DMS 273 (cell line): ENCODE measurements around the gene GCGR.

Source experiments
- DNase-seq: peaks from one replicate; lab custom pipeline; 2025; ENCODE audit not compliant: unreplicated experiment; lab: John Stamatoyannopoulos, UW

Gene GCGR

GRCh38 chr17:81811705-81812570 lies 8.0 kb downstream of the GCGR start:
- no peak for DNase-seq

DNA sequence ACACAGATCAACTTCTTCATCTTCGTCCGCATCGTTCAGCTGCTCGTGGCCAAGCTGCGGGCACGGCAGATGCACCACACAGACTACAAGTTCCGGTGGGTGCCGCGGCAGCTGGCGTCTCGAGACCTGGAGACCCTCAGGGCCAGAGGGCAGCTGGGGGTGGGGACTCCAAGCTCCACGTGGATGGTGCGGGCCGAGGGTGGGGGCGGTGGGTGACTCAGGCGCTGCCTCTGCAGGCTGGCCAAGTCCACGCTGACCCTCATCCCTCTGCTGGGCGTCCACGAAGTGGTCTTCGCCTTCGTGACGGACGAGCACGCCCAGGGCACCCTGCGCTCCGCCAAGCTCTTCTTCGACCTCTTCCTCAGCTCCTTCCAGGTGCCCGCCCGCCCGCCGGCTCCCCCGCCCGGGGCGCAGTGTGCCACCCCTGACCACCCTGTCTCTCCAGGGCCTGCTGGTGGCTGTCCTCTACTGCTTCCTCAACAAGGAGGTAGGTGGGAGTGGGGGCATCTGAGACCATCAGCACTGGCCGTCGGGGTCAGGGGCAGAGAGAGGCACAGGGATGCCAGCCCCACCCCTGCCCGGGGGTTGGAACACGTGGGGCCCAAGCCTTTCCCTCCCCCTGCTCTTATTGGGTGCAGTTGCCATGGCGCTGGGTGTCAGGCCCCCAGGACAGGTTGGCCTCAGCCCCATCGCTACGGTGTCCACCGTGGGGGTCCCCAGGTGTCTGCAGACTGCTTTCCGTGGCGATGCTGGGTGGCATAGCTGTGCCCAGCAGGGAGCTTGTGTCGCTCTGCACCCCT lies 8.8 kb downstream of the GCGR start:
- DNase-seq = no peak

GRCh38 chr17:81813371-81813684 lies 9.4 kb downstream of the GCGR start:
- no peak for DNase-seq

DNA sequence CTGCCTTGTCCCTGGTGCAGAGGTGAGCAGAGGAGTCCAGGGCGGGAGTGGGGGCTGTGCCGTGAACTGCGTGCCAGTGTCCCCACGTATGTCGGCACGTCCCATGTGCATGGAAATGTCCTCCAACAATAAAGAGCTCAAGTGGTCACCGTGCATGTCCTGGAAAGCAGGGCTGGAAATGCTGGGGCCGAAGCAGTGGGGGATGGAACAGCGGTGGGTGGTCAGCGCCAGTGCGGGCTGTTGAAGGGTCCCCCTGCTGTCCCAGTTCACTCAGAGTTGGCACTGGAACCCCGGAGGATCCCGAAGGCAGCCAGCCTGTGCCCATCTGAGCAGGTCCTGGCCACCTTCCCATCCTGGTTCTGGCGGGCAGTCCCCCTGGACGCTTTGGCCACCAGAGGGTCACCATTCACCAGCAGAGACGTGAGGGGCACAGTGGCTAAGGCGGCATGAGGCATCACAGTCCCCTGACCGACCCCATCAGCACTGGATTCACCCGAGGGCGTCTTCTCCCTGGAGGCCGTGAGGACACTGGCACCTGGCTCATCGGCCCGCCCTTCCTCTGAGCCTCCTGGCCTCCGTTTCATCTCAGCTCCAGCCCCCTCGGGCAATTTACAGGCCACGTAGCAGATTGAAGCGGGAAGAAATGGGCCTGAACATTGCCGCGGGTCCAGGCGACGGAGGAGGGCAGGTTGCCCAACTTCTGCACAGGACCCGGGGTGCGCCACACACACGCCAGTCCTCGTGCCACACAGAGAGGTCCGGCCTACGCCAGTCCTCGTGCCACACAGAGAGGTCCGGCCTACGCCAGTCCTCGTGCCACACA lies 10.1 kb downstream of the GCGR start:
- DNase-seq = no peak

DNA sequence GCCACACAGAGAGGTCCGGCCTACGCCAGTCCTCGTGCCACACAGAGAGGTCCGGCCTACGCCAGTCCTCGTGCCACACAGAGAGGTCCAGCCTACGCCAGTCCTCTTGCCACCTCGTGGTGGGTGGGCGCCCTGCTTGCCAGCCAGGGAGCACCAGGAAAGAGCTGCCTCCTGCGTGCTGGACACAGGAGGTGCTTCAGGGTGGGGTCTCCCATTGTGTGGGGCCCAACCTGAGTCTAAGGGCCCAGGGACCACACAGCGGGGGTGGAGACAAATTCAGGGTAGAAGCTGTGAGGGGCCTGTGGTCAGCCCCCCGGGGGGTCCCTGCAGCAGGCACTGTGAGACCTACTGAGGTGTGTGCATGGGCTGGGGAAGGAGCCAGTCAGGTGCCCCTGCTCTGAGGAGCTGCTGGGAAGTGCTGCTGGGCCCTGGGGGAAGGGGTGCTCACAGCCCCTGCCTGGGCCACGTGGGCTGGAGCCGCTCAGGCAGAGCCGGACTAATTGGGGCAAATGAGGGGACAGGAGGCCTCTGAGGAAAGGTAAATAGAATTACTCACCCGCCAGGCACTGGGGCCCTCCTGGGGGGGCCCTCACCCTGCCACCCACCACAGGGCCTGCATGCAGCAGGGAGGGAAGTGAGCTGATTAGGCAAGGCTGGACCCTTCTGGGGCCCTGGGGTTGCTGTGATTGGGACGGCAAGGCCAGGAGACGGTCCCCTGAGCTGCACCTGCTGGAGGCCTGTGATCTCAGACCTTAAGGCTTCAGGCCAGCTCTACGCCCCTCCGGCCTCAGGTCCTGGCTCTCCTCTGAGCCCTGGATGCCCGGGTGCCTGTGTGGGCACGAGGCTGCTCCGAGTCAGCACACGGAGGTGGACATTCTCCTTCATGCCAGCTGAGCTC lies 11.0 kb downstream of the GCGR start:
- DNase-seq = peak; percentile 42

GRCh38 chr17:81815646-81815986 lies 11.7 kb downstream of the GCGR start:
- no peak for DNase-seq

DNA sequence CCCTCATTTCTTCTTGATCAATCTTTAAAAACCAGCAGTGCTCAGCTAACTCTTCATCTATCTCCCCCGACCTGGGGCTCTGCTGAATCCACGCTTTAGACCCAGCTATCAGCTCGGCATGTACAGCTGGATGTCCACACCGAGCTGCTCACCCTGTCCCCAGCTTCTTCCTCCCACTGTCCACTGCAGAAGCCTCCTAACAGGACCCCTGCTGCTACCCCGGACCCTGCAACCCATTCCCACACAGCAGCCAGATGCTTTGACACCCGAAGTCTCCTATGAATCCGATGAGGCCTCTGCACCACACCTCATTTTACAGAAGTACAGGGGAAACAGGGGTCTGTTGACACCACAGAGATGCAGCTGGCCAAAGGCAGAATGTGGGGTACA lies 13.8 kb downstream of the GCGR start:
- DNase-seq = no peak

- no peak for DNase-seq
Observed at GRCh38 chr17:81819708-81820107, 15.8 kb downstream of the GCGR start.

- DNase-seq = peak; percentile 46
Observed at GRCh38 chr17:81821147-81821546, 17.2 kb downstream of the GCGR start.

GRCh38 chr17:81821603-81822311 lies 17.8 kb downstream of the GCGR start:
- peak; percentile 98 for DNase-seq

- DNase-seq = no peak
Observed at GRCh38 chr17:81822312-81822637, 18.3 kb downstream of the GCGR start.

- DNase-seq = no peak
Observed at GRCh38 chr17:81822996-81823819, 19.3 kb downstream of the GCGR start.

DNA sequence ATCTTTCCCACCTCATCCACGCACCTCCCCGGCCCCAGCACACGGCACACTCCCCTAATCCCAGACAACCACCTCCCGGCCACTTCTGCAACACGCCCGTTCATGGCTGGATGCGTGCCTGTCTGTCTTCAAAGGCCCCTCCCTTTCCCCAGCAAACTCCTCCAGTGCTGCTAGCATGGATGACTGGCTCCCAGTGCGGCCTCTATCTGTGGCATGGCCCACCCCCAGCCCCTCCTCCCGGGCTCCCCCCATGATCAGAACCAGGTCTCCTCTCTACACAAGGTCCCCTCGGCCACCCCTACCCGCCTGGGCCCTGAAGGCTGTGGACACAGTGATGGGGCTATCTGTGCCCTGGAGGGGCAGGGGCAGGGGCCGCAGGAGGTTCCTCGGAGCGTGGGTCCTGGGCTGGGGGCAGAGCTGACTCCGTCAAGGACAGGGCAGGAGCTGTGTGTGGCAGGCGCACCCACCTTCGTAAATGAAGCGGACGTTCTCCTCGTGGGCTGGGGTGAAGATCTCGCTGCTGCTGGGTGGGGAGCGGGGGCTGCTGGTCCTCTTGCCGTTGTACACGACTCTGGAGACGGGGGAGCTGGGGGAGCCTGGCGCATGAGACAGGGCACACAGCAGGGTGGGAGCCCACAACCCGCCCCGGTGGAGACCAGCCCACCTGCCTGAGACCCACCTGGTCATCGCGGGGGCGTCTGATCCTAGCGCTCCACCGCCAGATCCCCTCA lies 20.0 kb downstream of the GCGR start:
- DNase-seq = no peak

DNA sequence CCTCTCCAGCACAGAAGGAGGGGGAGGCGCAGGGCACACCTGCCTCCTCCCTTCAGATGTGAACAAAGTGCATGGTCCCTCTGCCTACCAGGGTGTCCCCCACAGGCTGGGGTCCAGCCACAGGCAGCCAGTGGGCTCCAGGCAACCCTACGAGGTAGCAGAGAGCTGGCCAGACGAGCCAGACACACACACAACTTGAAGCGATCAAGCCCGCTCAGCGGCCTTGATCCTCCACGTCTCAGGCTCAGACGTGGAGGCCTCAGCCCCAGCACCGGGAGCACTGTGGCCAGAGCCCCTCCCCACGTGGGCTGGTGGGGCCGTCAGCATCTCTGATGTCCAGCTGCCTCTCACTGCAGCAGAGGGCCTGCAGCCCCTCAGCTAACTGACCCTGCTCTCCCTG lies 20.6 kb downstream of the GCGR start:
- no peak for DNase-seq

- DNase-seq = no peak
Observed at GRCh38 chr17:81825841-81826466, 22.0 kb downstream of the GCGR start.

- DNase-seq = no peak
Observed at GRCh38 chr17:81828656-81829055, 24.7 kb downstream of the GCGR start.

- no peak for DNase-seq
Observed at GRCh38 chr17:81829858-81830257, 25.9 kb downstream of the GCGR start.

- DNase-seq = no peak
Observed at GRCh38 chr17:81831563-81831956, 27.6 kb downstream of the GCGR start.
